Measurements from ENCODE around the gene SPAG4.

Gene SPAG4

GRCh38 chr20:35651958-35652357 lies 36.3 kb downstream of the SPAG4 start:
- TF ChIP-seq CTCF (IDR thresholded peaks at IDR 0.05), result no peak

GRCh38 chr20:35652641-35653429 lies 37.2 kb downstream of the SPAG4 start:
- no peak overlapping the region for H3K27ac ChIP-seq
- TF ChIP-seq ZFX (IDR thresholded peaks at IDR 0.05; ENCODE audit: borderline replicate concordance) (no peak), CTCF (IDR thresholded peaks at IDR 0.05) (no peak)

More at GRCh38 chr20:35651958-35652357, 36.3 kb downstream of the SPAG4 start:
- H3K27ac ChIP-seq, result no peak overlapping the region

- no peak overlapping the region for H3K27ac ChIP-seq
- TF ChIP-seq CTCF (IDR thresholded peaks at IDR 0.05) (no peak), ZFX (IDR thresholded peaks at IDR 0.05; ENCODE audit: borderline replicate concordance) (no peak)
Observed at GRCh38 chr20:35653430-35653734, 37.8 kb downstream of the SPAG4 start.

- H3K27ac ChIP-seq, result no peak overlapping the region
- TF ChIP-seq CTCF (IDR thresholded peaks at IDR 0.05) (no peak), ZFX (IDR thresholded peaks at IDR 0.05; ENCODE audit: borderline replicate concordance) (no peak)
Observed at GRCh38 chr20:35653893-35654292, 38.3 kb downstream of the SPAG4 start.

GRCh38 chr20:35654415-35654814 lies 38.8 kb downstream of the SPAG4 start:
- no peak for TF ChIP-seq CTCF (IDR thresholded peaks at IDR 0.05)

GRCh38 chr20:35657271-35657670 lies 41.6 kb downstream of the SPAG4 start:
- no peak overlapping the region for H3K27ac ChIP-seq
- TF ChIP-seq ZFX (IDR thresholded peaks at IDR 0.05; ENCODE audit: borderline replicate concordance) (no peak), CTCF (IDR thresholded peaks at IDR 0.05) (no peak)

More at GRCh38 chr20:35654415-35654814, 38.8 kb downstream of the SPAG4 start:
- H3K27ac ChIP-seq, result no peak overlapping the region

- TF ChIP-seq ZFX (IDR thresholded peaks at IDR 0.05; ENCODE audit: borderline replicate concordance) (no peak), CTCF (IDR thresholded peaks at IDR 0.05) (no peak)
- H3K27ac ChIP-seq, result no peak overlapping the region
Observed at GRCh38 chr20:35660122-35660937, 44.7 kb downstream of the SPAG4 start.
